ENCODE results near the gene CCDC197.

- TF ChIP-seq RAD21 (IDR thresholded peaks at IDR 0.05; ENCODE audit: low read depth) (no peak), EP300 (IDR thresholded peaks at IDR 0.05; ENCODE audit: borderline replicate concordance) (peak; percentile 90), CEBPB (IDR thresholded peaks at IDR 0.05) (no peak), FOXM1 (IDR thresholded peaks at IDR 0.05; ENCODE audit: borderline replicate concordance, low read depth) (0 out of 2 replicates have a peak, but pooled peaks have one; percentile 54)
Observed at GRCh38 chr14:93984070-93984469, 13.0 kb upstream of the CCDC197 start.
